GM20431 (cell line): ENCODE results near the gene TSEN15.
"Not testable (repeated sequence)": the region's sequence is repeated elsewhere in the genome, so short reads cannot be mapped to it uniquely, and the experiment has no call there.

Experiments
- in situ Hi-C: fragments of 300-500 bp; cut with MseI, MboI; formaldehyde crosslinking; loops from one replicate; pipeline ENCODE4 v1.15.0; 2020; ENCODE audit warnings: low sequenced_read_pairs; ENCODE audit not compliant: unreplicated experiment

TSEN15 gene

DNA sequence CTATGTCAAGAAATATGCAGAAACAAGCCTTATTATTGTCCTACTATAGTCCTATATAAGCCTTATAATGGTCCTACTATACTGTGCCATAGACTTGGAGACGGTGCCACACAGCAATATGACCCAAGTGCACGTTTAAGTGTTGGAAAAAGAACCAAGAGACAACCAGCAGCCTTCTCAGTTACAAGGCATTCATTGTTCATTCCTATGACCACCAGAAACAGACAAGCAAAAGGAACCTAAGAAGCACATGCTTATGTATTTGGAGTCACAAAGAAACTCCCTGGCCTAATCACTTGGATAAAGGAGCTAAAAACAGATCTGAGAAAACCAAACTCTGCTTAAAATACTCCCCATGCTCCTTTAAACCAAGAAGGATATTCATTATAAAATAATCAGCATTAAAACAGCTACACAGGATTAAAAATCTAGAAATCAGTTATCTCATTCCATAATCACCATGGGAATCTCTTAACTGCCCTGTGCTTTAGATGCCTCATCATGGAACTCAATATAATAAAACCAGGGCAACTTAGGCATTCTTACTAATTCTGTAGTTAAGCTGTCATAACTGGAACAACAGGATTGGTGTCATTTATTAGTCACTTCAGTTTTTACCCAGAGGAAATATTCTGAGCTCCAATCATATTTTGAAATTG lies 21.0 kb upstream of the TSEN15 start:
- in situ Hi-C loops, result no loop called here

DNA sequence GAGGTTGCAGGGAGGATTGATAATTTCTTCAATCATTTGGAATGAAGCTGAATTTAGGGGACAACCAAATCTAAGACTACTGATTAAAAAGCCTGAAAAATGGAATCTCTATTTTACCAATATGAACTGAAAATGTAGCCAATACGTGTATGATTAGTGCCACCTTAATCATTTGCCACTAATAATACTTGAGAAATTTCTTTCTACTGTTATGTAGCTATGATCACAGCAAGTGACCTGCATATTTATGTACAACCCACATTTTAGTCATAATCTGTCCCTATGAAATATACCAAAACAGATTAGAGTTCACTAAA lies 20.5 kb upstream of the TSEN15 start:
- in situ Hi-C loops, result no loop called here

DNA sequence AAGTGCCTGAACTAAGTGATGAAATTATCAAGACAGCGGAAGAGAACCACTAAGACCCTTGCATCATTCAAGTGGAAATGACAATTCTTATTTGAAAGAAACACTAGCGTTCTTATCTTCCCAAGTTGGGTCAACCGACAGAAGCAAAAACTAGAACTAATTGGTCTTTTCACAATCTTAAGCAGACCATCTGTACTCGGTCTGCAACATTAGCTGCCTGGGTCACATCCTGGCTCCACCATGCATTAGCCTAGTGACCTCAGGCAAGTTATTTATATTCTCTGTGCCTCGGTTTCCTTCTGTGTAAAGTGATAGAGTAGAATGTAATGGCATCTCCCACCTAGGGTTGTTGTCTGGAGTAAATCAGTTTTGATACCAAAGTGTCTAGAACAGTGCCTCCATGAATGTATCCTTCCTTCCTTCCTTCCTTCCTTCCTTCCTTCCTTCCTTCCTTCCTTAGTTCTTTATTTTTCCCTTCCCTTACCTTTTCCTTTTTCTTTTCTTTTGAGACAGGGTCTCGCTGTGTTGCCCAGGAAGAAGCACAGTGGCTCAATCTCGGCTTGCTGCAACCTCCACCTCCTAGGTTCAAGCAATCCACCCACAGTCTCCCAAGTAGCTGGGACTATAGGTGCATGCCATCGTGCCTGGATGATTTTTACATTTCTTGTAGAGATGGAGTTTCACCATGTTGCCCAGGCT lies 20.0 kb upstream of the TSEN15 start:
- in situ Hi-C loops, result no loop called here

DNA sequence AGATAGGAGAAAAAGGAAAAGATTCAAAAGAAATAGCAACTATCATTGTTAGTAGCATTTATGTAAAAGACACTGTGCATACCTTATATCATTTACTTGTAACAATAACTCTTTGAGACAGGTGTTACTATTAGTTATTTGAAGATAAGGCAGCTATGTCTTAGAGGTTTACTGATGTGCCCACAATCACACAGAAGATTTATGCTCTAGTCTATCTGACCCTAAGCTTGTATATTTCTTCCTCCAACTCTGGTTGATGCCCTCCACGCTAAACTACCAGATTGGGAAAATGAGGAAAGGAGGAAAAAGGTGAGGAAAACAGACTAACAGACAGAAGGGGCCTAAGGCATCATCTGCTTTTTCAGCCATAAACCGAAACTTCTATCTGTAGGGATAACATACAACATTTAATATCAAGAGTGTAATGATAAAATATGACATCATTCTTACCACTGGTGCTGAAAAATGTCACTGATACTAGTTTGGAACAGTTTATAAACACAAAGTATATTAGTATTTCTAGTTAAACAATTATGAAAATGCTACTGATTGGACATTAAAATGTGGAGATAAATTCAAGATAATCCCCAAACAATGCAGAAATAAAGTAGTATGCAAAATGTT lies 19.1 kb upstream of the TSEN15 start:
- in situ Hi-C loops, result no loop called here

DNA sequence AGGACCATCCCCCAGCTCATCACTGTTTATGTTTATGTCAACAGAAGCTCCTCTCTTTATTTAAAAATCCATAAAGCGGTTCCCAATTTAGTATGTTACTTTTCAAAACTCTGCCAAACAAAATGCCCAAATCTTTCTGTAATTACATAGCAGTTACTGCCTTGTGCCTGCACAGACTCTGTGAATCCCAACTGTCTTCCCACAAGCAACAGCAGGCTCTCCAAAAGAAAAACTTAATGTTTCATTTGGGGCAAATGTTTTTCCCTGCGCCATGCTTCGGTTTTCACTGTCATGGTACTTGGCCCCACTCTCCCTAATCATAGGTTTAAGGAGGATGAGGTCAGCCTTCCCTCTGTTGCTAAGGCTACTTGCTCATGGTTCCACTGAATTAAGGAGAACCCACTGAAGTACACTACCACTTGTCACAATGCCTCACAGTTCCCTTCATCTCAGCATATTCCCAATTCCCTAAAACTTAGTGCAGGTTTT lies 18.6 kb upstream of the TSEN15 start:
- in situ Hi-C loops, result no loop called here

DNA sequence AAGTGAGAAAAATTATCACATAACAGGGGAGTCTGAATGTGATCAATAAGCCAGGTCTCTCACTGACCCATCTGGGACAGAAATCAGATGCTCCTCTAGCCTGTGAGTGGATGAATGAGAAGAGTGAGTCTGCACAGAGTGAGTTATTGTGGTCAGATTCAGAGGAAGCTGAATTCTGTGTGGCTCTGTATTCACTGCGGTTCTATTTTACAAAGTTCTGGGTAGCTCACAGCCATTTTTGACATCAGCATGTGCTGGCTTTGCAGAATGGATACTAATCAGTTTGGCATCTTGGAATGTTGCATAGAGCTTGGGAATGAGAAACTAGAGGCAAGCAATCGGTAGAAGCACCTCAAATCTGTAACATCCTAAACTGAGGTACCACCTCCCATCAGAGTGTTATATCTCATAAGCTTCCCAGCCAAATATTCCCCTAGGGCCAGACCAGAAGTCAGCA lies 17.8 kb upstream of the TSEN15 start:
- in situ Hi-C loops, result no loop called here

DNA sequence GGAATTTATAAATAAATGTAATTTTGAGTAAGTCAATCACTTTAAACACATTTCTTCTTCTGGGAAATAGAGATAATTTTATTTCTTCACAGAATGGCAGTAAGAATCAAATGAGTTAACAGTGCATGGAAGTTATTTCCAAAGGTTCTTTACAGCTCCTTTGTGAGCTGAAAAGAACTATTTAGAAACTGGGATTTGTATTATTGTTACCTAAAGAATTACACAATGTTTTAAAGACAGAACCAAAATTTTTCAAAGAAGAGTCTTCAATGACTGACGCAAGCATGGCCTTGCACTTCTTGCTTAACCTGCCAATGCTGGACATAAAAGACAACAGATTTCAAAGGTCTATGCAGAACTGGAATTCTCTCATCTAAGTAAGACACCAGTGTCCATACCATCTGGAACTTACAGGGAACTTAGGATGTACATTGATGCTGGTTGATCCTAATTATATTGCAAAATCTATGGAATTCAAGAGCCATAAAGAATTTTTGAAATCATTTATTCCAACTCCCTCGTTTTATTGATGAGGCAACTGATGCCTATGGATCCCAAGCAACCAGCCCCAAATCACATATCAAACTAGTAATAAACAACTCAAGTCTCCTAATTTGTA lies 16.7 kb upstream of the TSEN15 start:
- in situ Hi-C loops, result no loop called here

DNA sequence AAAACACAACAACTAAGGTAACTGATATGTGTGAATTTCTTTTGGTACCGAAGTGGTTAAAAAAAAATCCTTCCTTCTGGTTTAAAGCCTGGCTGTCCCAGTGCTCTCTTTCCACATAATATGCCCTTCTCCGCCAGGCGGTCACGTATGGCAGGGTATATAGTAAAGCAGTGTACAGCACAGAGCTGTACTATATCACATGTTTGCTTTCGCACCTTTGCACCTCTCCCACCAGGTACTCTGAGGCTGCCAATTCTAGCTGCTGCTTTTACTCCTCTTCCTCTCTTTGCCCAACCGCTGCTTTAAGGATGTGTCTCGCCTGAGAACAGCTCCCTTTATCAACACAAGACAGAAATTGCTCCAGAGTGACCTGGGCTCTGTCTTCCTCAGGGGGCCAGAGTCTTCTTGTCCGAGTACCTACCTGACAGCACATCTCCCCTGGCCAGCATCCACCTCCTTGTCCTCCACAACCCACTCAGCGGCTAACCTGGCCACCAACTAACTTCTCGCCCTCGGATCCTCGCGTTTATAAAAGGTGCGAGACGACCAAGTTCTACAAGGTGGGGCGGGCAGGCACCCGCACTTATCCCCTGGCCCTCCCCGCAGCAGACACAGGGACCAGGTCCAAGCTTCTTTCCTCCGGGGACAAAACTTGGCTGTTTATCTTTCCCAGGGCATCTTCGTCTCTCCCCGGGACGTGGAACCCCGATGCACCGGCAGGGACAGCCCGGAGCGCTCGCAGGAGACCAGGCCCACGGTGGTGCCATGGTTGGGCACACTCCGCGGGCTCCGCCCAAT lies 15.6 kb upstream of the TSEN15 start:
- in situ Hi-C loops, result no loop called here

DNA sequence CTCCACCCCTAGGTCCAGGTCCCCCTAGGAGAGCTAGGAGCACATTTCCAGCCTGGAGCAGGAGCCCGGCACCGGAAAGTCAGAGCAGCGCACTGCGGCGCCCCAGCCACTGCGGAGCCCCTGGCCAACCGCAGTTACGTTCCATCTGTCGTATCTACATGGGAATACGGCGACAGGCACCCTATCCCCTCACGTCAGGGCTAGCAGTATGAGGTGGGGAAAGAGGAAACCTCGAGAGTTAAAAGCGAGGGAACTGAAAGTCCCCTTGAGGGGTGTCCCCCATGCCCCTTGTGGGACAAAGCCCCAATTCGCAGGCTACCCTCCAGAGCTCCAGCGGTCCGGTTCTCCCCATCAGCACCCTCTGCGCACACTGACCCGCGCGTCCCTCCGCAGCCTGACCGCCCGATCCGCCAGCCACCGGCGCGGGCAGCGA lies 15.0 kb upstream of the TSEN15 start:
- in situ Hi-C loops, result no loop called here

DNA sequence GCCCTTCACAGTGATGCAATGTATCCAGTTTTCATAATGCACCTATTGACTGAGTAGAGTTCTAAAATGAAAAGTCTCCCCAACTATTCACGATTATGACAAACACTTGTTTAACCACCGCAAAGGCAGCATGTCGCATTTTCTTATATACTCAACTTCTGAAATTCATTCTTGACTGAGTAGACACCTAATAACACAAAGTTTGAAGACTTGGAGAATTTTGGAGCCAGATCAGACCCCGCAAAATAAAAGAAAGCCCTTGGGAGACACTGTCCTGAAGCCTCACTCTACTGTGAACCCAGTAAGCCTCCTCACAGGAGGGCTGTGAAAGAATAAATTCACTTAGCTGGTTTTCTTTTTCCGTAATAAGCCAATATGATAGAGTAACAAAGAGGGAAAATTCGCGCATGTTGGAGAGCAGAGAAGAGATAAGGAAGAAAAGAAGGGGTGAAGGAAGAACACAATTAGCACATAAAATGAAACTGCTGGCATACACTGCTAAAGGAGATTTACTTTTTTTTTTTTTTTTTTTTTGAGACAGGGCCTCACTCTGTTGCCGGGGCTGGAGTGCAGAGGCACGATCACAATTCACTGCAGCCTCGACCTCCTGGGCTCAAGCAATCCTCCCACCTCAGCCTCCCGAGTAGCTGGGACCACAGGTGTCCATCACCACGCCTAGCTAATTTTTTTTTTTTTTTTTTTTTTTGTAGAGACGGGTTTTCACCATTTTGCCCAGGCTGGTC lies 13.5 kb upstream of the TSEN15 start:
- in situ Hi-C loops, result no loop called here

DNA sequence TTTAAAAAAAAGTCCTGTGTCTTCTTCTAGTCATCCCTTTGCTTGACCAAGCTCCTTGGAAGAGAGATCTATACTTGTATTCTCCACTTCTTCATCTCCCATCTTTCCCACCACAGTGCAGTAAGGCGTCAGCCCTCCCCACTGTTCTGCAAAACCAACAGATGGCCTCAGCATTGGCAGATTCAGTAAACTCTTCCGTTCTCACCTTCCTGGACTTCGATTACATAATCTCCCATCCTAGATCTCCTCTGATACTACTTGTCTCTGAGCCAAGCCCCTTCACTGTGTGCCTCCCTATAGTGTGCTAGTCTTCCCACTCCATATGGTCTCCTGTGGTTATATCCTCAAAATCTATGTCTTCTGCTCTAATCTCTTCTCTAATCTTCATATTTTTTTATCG lies 12.4 kb upstream of the TSEN15 start:
- in situ Hi-C loops, result no loop called here

DNA sequence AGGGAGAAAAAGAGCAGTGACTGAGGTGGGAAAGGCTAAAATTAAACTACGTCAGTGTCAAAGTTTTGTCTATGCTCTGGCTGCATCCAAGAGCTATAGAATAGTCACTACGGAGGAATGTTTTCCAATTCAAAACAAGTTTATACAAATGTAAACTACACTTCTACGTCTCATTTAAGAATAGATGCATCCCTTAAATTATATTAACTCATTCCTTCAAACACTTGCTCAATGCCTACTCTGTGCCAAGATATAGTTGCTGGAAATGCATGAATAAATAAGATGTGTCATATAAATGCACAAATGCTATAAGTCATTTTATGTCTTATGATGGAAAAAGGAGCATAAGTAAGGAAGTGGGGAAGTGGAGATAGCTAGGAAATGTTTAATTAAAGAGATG lies 9.8 kb upstream of the TSEN15 start:
- in situ Hi-C loops, result no loop called here

DNA sequence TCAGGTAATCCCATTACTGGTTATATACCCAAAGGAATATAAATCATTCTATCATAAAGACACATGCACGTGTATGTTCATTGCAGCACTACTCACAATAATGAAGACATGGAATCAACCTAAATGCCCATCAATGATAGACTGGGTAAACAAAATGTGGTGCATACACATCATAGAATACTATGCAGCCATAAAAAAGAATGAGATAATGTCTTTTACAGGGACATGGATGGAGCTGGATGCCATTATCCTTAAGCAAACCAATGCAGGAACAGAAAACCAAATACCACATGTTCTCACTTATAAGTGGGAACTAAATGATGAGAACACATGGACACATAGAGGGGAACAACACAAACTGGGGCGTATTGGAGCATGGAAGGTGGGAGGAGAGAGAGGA lies 8.2 kb upstream of the TSEN15 start:
- in situ Hi-C loops, result not testable (repeated sequence)

DNA sequence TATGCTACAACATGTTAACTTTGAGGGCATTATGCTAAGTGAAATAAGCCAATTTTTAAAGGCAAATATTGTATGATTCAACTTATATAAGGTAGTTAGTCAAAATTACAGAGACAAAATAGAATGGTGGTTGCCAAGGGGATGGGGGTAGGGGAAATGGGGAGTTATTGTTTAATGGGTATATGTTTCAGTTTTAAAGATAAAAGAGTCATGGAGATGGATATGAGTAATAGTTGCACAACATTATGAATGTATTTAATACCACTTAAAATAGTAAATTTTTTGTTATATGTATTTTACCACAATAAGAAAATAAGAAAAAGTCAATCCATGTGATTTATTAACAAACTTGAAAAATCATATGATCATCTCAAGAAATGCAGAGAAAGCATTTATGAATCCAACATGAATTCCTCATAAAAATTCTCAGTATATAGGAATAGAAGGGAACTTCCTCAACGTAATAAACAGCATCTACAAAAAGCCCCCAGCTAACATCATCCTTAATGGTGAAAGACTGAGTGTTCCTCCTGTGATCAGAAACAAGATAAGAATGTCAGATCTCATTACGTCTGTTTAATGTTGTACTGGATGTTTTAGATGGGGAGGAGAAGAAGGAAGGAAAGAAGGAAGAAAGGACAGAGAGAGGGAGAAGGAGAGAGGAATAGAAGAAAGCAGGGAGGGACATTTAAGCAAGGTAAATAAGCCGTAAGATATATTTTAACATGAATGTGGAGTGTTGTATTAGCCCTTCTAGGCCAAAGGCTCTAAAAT lies 6.7 kb upstream of the TSEN15 start:
- in situ Hi-C loops, result no loop called here

DNA sequence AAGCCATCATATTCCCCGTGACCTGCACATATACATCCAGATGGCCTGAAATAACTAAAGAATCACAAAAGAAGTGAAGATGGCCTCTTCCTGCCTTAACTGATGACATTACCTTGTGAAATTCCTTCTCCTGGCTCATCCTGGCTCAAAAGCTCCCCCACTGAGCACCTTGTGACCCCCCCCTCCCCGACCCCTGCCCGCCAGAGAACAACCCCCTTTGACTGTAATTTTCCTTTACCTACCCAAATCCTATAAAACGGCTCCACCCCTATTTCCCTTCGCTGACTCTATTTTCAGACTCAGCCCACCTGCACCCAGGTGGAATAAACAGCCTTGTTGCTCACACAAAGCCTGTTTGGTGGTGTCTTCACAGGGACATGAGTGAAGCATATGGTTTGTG lies 4.0 kb upstream of the TSEN15 start:
- in situ Hi-C loops, result not testable (repeated sequence)

DNA sequence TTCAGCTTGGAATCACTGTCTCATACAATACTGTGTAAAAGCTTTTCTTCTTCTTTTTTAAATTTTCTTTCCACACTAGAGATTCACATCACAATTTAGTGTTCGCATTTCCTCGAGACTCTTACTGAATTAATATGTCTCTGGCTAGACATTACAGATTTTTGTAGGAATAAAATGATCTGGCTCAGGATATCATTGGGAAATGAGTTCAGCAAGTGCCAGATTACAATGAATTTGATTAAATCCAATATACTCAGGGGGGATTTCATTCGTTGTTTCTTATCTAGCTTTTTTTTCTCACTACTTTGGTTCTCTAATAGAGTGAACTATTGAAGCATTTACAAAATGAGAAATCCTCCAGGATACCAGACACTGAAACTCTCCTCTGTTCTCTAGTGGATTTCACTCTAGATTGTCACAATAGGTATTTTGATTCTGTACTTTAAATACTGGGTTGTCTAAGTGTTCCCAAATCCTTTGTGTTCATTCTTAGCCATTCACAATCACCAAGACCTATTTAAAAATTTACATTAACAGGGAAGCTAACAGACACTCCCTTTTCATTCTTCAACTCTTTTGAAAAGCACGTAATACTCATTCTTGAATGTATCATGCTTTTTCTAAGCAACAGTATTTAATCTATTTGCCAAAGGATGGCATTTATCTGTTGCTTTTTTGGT lies 2.8 kb upstream of the TSEN15 start:
- in situ Hi-C loops, result no loop called here

DNA sequence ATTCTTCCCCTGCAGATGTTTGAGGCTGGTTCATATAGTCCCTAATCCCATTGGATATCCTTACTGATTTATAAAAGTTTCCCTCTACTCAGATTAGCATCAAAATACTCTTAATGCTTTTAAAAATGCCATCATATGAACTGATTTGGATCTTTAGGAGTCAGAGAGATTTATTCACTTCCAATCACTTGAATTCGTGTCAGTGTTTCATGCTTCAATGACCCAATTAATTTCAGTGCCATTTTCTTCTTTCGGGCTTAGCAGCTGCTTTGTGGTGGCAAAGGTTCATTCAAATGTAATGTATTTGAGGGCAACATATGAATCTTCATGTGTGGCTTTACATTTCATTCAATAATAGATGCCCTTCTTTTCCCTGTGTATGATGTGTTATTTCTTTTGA lies 2.2 kb upstream of the TSEN15 start:
- in situ Hi-C loops, result no loop called here

DNA sequence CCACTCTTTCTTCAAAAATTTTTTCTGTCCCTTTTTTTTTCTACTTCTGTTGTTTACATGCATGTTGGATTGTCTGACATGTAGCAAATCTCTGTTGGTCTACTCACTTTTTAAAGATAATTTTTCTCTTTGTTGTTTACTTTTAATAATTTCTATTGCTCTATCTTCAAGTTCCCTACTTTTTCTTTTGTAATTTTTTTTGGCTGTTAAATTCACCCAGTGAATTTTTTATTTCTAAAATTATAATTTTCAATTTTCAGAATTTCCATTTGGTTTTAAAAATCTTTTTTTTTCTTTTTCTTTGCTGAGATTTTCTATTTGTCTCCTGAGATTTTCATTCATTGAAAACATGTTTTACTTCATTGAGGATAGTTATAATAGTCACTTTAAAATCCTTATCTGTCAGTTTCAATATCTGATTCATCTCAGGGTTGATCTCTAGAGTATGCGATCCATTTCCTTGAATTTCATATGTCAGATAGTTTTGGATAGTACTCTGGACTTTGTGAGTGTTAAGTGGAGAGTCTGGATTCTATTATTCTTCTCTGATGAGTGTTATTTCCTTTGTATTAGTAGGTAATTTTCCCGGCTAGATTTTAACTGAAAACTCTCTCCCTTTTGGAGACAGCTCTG lies 1.6 kb upstream of the TSEN15 start:
- in situ Hi-C loops, result no loop called here
